ENCODE data around the gene RIGI.
"Not testable (repeated sequence)": the region's sequence is repeated elsewhere in the genome, so short reads cannot be mapped to it uniquely, and the experiment has no call there.

RIGI gene

DNA sequence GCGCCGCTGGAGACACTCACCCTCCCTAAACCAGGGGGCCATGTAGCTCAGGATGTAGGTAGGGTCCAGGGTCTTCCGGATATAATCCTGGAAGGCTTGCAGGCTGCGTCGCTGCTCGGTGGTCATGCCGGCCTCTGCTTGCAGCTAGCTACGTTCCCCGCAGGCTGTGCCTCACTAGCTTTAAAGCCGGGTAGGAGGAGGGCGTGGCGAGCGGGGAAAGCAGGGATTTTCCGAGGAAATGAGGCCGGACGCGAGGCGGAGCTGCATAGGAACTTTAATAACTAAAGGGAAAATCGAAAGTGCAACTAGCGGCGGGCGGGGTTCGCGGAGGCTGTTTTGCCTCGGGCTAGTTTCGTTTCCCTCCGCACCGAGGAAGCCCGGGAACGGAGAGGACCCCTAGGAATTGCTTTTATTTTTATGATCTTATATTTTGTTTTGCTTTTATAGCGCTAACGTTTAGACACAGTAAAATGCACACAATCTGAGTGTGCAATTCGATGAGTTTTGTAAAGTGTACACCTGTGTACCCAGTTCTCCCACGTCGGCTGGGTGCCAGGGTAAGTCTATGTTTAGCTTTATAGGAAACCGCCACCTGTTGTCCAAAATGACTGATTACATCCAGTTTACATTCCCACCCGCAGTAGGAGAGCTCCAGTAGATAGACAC, at the start of gene RIGI:
Gene RIGI, minus strand, starts transcription at position 156 of the 666 bp plus-strand sequence. Its CDS starts 30 bp downstream, at position 126.
- peak; percentile 37 for FAIRE-seq
- DNase-seq (ENCODE audit: low spot score) = peak; percentile 85

DNA sequence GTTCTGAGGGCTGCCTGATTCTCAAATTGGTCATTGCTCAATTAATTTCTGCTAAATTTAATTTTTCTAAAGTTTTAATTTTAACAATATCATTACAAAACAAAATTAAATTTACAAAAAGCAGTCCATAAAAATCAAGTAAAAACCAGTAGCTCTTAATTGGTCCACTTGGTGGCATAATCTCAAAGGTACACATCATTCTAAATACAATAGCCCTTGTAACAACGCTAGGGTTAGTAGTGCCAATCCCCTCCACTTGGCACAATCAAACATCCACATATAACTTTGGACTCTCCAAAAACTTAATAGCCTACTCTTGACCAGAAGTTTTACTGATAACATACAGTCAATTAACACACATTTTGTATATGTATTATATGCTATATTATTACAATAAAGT, 48.9 kb upstream of the RIGI start:
- no peak for DNase-seq (ENCODE audit: low spot score)
- no peak for FAIRE-seq

DNA sequence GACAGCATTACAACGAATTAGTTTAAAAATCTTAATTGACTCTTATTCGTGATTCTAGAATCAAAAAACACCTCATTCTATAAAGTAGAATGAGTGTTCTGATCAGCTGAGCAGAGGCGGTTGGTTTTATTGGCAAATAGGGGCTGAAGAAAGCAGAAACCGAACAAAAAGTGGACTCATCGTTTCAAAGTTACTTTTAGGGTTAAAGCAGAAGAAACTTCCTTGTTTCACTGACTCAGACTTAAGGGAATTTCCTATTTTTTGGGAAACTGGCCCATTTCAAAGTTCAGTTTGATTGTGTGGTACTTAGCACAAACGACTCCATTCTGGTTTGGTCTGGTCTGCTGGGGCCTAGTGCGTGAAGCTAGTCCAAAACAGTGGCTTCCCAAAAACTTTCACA, 47.8 kb upstream of the RIGI start:
- no peak for FAIRE-seq
- DNase-seq (ENCODE audit: low spot score) = no peak

DNA sequence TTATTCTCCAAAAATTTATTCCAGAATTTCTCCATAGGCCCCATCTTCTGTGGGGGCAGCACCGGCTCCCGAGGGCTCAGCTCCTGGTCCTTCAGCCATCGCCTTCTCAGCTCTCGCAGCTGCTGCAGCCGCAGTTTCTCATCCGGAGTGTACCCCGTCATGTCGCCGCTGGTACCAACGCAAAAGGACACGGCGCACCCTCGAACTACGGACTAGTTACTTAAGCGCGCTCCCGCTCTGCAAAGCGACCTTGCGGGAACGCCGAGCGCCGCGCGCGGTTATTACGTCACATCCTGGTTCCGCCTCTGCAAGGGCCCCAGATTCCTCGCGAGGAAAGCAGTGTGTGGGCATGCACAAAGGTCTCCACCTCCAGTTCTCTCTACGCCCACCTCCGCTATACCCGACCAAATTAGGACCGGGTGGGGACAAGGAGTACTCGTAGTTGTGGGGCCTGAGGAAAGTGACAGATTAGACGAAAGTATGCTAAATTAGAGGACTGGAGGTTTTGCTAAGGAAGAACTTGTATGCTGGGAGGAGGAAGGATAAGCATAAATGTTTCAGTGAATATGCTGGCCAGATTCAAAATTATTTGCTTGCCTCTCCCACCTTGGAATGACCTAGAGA, 47.0 kb upstream of the RIGI start, which contains the start of gene NDUFB6:
Gene NDUFB6, minus strand, starts transcription at position 260 of the 624 bp plus-strand sequence. Its CDS starts 99 bp downstream, at position 161.
- peak; percentile 81 for FAIRE-seq
- peak; percentile 95 for DNase-seq (ENCODE audit: low spot score)

DNA sequence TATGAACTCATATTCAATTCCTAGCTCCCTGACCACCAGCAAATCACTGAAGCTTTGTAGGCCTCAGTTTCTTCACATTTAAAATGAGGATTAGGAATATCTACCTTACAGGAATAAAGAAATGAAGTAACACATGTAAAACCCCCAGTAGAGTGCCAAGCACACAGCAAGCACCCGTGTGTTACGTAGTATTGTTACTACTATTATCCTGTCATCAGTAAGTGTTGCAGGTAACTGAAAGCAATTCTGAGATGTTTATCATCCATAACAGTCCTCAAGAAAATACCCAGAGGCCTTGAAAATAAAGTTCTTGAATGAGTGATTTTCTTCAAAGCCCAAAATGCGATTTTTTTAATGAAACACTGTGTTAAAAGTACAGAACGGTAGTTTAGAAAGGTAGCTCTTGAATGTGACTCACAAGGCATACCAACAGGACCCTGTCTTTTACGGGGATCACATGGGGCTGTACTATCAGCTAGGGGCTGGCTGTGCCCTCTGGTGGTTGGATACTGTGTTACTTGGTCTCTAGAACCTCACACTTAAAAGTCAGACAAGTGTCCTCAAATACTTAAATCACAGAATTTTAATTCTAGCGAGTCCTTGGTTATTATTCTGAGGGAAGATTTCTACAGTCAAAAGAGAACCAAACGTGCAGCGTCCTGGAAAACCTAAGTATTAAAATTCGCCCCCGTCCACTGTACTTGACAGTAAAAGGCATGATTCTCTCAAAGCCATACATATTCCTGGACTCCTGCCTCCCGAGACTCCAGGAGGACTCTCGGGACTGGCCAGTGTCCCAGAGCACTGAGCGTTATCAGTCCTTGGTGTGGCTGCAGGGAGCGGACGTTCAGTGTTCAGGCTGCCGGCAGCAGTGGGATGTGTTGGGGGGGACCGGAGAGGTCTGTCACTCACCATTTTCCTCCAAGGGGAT, 46.2 kb upstream of the RIGI start:
- DNase-seq (ENCODE audit: low spot score) = peak; percentile 60
- no peak for FAIRE-seq

DNA sequence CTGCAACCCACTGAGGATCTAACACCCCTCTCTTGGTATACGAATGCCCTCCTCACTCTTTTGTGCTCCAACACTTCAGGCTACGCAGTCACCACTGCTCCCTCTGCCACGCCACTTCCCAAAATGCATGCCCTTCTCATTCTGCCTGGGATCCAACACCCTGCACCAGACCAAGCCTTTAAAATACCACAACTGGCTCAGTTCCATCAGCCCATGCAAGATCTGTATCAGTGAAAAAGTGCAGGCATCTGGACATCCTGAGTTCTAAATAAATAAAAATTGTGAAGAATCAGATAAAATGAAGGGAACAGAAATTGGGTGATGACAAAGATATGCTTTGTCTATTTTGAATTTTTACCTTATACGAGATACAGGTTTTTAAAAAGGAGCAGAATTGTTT, 44.3 kb upstream of the RIGI start:
- FAIRE-seq (no peak), DNase-seq (ENCODE audit: low spot score) (no peak)

DNA sequence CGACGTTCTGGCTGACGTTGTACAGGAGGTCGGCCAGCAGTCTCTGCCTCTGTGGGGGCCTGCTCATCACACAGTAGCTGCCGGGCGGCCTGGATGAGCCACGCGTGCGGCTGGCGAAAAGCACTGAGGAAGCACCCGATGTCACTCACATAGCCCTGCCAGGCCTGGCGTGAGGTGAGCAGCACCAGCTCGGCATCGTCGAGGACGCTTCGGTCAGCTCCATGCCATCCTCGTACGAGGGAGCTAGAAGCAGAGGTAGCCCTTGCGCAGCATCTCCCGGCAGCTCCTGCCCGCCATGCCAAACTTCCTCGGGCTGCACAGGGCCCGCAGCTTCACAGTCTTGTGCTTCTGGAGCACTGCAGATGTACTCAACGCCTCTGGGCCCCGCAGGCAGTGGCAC, 40.8 kb upstream of the RIGI start:
- no peak for FAIRE-seq
- no peak for DNase-seq (ENCODE audit: low spot score)

DNA sequence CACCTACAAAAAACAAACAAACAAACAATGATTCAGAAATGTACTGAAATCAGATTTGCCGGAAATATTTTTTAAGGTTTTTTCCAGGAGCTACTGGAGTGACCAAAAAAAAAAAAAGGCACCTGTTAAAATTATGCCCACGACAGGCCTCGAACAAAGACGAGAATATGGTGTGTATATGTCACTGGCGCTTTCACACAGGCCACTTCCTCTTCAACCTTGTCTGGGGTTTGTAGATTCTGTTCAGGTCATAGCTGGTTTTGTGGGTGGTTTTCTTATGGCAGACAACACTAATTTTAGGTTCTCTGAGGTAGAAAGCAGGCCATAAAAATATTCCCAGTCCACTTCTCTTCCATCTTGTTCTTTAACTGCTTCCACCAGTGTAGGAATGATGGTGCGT, 40.0 kb upstream of the RIGI start:
- DNase-seq (ENCODE audit: low spot score) (no peak), FAIRE-seq (no peak)

DNA sequence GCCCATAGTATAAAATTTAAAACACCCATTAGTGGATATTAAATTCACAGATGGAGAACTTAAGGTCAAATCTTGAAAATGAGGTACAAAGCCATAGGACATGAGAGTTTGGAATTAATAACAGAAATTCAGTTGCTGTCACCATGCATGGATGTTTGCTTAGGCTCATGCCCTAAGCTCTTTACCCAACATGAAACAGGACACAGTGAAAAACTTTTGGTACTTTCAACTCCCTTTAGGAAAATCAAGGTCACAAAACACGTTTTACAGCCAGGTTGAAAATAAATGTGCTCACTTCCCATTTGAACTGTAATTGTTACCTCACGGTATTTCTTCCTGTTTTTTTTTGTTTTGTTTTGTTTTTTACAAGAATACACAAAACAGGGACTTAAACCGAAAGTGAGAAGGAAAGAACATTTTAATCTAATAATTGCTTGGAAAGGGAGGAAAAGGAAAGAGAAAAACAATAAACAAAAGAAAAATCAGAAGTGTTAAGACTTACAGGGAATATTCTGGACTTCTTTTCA, 32.5 kb upstream of the RIGI start:
- DNase-seq (ENCODE audit: low spot score) = no peak
- FAIRE-seq = no peak

DNA sequence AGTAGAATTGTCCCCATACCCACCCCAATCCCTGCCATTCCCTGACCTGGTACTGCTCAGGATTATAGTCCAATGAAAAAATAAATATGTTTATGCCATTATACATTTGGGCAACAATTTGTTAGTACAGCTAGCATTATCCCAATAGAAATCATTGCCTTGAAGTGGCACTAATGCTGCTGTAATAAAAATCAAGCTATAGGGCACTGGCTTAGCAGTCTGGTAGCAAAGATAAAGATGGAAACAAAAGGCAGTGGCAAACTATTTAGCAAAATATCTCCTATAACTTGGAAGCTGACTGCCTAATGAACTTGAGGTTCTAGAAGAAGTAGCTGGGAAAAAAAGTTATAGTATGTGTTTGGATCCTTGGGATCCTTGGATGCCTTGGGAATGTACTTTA, 28.6 kb upstream of the RIGI start:
- DNase-seq (ENCODE audit: low spot score) (no peak), FAIRE-seq (no peak)

DNA sequence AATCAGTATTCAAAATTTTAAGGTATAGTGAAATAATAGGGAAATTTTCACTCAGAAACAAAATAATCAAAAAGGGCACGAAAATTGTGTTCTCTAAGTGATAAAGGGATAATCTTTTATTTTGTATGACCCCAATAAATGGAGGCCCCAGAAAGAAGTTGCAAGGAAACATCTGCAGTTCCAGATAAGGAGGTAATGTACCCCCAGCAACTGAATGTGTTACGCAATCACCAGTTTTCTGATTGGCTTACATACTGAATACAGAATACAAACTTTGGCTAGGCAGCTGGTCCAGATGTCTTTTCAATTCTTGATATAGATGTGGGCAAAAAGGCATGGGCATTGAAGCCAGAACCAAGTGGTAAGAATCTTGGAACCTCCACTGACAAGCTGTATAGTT, 28.1 kb upstream of the RIGI start:
- FAIRE-seq (no peak), DNase-seq (ENCODE audit: low spot score) (no peak)

DNA sequence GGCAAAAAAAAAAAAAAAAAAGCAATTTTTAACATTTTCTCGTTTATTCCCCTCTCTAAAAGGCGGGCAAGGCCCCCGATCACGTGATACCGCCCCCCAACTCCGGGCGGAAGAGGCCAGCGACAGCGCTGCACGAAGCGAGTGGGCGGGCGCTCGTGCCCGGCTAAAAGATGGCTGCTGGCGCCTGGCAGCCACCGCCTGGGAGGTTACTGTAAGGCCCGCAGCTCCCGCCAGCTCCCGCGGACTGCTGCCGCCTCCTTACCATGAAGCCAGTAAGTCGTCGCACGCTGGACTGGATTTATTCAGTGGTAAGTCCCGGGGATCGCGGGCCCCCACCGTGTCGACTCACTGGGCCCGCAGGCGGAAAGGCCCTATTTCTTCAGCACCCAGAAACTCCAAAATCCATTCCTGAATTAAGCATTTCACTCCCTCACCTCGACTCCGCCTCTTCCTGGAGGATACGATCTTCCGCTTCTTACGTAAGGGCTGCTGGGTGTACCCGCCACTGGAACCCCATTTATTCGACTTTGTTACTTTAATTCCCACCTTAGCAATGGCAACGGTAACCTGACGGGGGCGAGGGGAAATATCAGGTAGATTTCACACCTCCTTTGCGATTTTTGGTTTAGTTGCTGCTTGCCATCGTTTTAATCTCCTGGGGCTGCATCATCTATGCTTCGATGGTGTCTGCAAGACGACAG, 26.3 kb upstream of the RIGI start, which contains the start of the genes SMIM27 and TOPORS:
Gene SMIM27, plus strand, starts transcription at position 156 of the 701 bp plus-strand sequence. Its CDS starts 108 bp downstream, at position 264.
Gene TOPORS, minus strand, starts transcription at position 415 of the 701 bp plus-strand sequence. Its CDS starts 150 bp downstream, at position 265.
- DNase-seq (ENCODE audit: low spot score) = peak; percentile 93
- FAIRE-seq = peak; percentile 9

DNA sequence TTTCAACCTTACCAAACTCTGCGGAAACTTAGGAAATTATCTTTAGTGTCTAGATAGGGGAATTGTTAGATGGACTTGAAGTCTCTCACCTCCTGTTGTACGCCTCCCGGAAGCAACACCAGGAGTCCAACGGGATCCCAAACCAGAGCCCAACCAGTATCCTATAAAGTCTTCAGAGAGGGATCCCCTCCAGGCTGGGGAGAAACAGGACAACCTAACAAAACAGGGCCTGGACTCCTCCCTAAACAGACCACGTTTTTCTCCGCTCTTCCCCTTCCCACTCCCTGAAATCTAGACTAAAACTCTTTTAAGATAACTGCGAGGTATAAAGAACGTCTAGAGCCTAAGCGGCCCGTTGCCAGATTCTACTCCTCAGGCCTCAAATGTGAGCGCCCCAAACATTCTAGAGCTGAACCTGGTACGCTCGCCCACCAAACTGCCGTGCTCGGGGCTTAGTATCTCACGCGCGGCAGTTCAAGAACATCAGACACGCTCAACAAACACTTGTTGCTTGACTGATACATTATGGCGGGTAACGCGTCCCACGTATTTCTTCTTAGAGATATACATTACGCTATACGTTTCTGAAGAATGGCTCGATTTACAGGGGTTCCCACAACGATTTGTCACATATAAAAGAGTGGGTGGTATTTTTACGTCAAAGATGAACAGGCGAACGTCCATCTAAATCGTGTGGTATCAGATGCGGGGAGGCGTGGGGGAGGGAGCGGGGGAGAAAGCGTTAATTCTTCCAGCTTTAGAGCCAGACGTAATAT, 25.5 kb upstream of the RIGI start:
- peak; percentile 33 for DNase-seq (ENCODE audit: low spot score)
- no peak for FAIRE-seq

DNA sequence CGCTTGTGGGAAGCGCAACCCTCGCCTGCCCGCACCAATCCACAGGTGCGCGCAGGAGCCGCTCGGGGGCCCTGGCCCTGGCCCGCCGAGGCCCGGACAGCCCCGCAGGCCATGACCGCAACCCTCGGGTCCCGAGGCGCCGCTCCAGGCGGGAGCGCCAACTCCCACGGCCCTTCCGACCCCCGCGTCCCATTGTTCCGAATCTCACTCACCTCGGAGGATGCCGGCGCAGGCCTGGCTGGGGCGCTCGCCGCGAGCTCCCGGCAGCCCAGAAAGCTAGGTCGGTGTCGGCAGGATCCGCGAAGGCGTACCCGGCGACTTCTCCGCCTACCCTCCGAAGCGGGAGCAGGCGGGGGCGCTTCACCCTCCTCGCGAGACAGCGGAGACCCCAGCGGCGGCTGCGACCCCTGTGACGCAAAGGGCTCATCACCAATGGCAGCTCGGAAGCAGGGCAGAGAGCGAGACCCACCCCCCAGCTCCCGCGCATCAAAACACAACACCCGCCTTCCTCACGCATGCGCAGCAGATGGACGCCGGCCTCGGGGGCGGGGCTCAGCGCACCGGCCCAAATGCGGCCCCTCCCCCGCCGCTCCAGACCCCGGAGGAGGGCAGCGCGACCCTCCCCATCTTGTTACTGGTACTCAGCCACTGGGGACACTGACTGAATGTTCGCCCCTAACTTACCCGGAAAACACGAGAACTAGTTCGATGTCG, 24.7 kb upstream of the RIGI start:
- DNase-seq (ENCODE audit: low spot score) (peak; percentile 98), FAIRE-seq (no peak)

DNA sequence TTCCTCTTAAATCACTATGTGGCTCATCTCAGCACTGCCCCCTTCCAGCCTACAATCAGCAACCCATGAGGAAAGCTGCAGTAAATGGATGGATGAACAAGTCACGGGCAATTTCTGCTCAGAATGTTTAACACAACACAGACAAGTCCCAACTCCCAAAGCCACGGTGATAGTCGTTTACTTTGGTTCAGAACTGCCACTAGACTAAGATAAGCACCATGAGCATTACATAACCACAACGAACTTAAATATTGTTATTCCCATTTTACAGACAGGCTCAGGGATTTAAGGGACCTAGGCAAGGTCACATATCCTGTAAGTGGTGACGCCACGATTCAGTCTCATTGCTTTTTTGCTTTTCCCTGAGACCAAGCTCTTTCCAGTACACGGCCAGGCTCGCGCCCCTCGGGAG, 24.2 kb upstream of the RIGI start:
- no peak for FAIRE-seq

DNA sequence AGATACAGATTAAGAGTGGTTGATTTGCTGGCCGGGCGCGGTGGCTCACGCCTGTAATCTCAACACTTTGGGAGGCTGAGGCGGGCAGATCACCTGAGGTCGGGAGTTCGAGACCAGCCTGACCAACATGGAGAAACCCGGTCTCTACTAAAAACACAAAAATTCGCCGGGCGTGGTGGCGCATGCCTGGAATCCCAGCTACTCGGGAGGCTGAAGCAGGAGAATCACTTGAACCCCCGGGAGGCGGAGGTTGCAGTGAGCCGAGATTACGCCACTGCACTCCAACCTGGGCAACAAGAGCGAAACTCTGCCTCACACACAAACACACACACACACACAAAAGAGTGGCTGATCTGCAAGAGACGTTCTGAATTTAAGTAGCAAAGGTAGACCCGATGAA, 22.2 kb upstream of the RIGI start:
- not testable (repeated sequence) for DNase-seq (ENCODE audit: low spot score); FAIRE-seq

More for the DNA sequence above, 24.2 kb upstream of the RIGI start:
- peak; percentile 6 for DNase-seq (ENCODE audit: low spot score)

DNA sequence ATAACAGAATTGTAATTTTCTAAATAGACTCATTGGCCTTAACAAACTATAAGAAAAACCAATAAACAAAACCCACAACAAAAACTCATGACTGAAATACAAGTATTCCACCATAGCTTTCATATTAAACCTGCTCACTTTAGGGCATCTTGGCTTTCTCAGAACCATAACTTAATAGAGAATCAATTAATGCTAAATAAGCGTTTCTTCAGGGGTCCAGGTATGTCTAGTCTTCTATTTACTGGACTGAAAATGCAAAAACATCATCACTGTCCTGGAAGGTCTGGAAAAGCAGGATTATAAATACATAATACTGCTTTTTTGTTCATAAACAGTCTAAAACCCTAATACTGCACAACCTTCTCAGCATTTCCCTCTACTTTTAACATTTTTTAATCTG, 19.9 kb upstream of the RIGI start:
- no peak for DNase-seq (ENCODE audit: low spot score)
- no peak for FAIRE-seq

DNA sequence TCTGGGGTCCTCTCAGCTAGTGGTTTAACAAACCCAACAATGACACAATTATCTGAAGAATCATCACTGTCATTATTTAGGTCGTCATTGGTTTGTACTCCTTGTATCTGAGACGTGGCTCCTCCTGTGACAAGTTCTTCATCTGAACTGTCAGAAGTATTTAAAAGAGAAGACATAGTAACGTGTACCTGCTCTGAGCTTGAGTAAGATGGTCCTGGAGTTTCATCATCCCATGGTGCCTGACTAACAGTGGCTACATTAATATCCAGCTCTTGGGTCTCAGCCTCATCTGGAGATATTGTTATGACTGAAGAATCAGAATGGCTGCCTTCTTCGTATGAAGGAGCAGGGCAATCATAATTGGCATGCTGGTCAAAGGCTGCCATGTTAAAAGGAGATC, 17.1 kb upstream of the RIGI start:
- no peak for FAIRE-seq

DNA sequence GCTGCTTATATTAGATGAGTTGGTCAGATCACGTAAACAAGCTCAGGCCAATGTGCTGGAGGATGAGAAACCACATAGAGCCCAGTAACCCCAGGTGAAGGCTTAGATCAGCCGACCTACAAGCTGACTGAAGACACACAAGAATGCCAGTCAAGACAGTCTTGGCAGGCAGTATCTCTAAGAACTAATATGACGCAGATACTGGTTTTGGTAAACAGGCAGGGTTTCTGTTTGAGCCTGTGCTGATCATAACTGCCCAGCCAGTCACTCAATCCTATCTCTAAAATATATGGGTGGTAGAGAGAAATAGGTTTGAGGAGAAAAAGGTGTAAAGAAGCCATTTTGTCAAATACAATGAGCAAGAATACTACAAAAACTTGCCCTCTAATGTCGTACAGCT, 7.8 kb upstream of the RIGI start:
- no peak for FAIRE-seq
- DNase-seq (ENCODE audit: low spot score) = no peak

More for the DNA sequence above, 17.1 kb upstream of the RIGI start:
- no peak for DNase-seq (ENCODE audit: low spot score)

All from urothelium cell line (cell line).